IMR-90 (cell line): ENCODE measurements around the gene CRTC1.

Experiments
- CEBPB ChIP-seq: IDR thresholded peaks from 2 replicates; pipeline ENCODE4 v1.6.1; 2012; ENCODE audit warnings: low read depth, low read length, improper control_type of control experiment
- MAFK ChIP-seq: IDR thresholded peaks from 2 replicates; pipeline ENCODE4 v1.6.1; 2012; ENCODE audit warnings: low read depth, low read length, improper control_type of control experiment
- MAZ ChIP-seq: IDR thresholded peaks from 2 replicates; pipeline ENCODE4 v1.6.1; 2012; ENCODE audit warnings: low read depth, mild to moderate bottlenecking, low read length, improper control_type of control experiment, moderate library complexity, borderline replicate concordance
- MXI1 ChIP-seq: IDR thresholded peaks from 2 replicates; pipeline ENCODE4 v1.6.1; 2012; ENCODE audit warnings: low read depth, mild to moderate bottlenecking, low read length, moderate library complexity, borderline replicate concordance
- POLR2A ChIP-seq: IDR thresholded peaks from 2 replicates; pipeline ENCODE4 v1.6.1; 2012; ENCODE audit warnings: mild to moderate bottlenecking, low read depth, low read length
- RAD21 ChIP-seq: IDR thresholded peaks from 2 replicates; pipeline ENCODE4 v1.6.1; 2012; ENCODE audit warnings: low read length, improper control_type of control experiment
- TF ChIP-seq, protein P1 (sequence below): conservative IDR thresholded peaks from 2 replicates; pipeline ENCODE4 v1.5.1; 2012; ENCODE audit warnings: mild to moderate bottlenecking, low read depth, low read length, improper control_type of control experiment
- TF ChIP-seq, protein P2 (sequence below): fragments of 150-350 bp; IDR thresholded peaks from 2 replicates; pipeline ENCODE4 v1.6.1; 2017; ENCODE audit warnings: mild to moderate bottlenecking, antibody characterized with exemption, low read length, low read depth
- TF ChIP-seq, protein P3 (sequence below): fragments of 150-350 bp; IDR thresholded peaks from 2 replicates; pipeline ENCODE4 v1.6.1; 2016; ENCODE audit warnings: low read depth, mild to moderate bottlenecking, low read length, moderate library complexity, borderline replicate concordance

DNA sequence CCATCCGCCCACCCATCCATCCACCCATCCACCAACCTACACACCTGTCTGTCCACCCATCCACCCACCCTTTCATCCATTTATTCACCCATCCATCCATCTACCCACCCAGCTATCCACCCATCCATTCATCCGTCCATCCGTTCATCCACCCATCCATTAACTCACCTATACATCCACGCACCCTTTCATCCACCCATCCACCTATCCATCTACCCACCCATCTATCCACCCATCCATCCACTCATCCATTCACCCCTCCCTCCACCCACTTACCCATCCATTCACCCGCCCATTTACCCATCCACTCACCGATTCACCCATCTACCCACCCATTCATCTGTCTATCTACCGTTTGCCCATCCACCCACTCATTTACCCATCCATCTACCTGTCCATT is 29.0 kb upstream of the CRTC1 start:
- TF ChIP-seq MXI1 (no peak), POLR2A (no peak), RAD21 (no peak), MAFK (no peak), CEBPB (no peak), MAZ (no peak)
- TF ChIP-seq, protein P1, sequence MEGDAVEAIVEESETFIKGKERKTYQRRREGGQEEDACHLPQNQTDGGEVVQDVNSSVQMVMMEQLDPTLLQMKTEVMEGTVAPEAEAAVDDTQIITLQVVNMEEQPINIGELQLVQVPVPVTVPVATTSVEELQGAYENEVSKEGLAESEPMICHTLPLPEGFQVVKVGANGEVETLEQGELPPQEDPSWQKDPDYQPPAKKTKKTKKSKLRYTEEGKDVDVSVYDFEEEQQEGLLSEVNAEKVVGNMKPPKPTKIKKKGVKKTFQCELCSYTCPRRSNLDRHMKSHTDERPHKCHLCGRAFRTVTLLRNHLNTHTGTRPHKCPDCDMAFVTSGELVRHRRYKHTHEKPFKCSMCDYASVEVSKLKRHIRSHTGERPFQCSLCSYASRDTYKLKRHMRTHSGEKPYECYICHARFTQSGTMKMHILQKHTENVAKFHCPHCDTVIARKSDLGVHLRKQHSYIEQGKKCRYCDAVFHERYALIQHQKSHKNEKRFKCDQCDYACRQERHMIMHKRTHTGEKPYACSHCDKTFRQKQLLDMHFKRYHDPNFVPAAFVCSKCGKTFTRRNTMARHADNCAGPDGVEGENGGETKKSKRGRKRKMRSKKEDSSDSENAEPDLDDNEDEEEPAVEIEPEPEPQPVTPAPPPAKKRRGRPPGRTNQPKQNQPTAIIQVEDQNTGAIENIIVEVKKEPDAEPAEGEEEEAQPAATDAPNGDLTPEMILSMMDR, result no peak
- TF ChIP-seq, protein P2, sequence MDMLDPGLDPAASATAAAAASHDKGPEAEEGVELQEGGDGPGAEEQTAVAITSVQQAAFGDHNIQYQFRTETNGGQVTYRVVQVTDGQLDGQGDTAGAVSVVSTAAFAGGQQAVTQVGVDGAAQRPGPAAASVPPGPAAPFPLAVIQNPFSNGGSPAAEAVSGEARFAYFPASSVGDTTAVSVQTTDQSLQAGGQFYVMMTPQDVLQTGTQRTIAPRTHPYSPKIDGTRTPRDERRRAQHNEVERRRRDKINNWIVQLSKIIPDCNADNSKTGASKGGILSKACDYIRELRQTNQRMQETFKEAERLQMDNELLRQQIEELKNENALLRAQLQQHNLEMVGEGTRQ, result no peak
- TF ChIP-seq, protein P3, sequence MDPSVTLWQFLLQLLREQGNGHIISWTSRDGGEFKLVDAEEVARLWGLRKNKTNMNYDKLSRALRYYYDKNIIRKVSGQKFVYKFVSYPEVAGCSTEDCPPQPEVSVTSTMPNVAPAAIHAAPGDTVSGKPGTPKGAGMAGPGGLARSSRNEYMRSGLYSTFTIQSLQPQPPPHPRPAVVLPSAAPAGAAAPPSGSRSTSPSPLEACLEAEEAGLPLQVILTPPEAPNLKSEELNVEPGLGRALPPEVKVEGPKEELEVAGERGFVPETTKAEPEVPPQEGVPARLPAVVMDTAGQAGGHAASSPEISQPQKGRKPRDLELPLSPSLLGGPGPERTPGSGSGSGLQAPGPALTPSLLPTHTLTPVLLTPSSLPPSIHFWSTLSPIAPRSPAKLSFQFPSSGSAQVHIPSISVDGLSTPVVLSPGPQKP, result no peak
